Renal pelvis (tissue), 4 donors: ENCODE data around the gene MMP17. TPM values are rescaled to one million over a fixed set of nuclear protein-coding genes. Genes with fewer than 3 reads are reported as not detected.
"Not testable (repeated sequence)": the region's sequence is repeated elsewhere in the genome, so short reads cannot be mapped to it uniquely, and the experiment has no call there.

ENCODE experiments used
- DNase-seq: peaks from one replicate; pipeline ENCODE4 v3.0.0-alpha.2; 2013
- polyA plus RNA-seq, 3 donors: library from polyadenylated mRNA; unstranded; fragments of 120-200 nt; gene quantifications; one replicate each; pipeline ENCODE4 v1.2.1, GENCODE V29; 2013; ENCODE audit not compliant: insufficient read length in 3 of 3

MMP17 gene
- polyA plus RNA-seq, 3 donors: 0.81 to 1.6 (median 1.2) TPM

GRCh38 chr12:131799828-131800593, 28.2 kb upstream of the MMP17 start:
- no peak for DNase-seq

GRCh38 chr12:131800594-131801135, 27.5 kb upstream of the MMP17 start:
- DNase-seq: no peak

- no peak for DNase-seq
Measured at GRCh38 chr12:131801254-131801866, 26.8 kb upstream of the MMP17 start.

- DNase-seq: no peak
Measured at GRCh38 chr12:131803961-131804521, 24.2 kb upstream of the MMP17 start.

GRCh38 chr12:131805421-131805820, 22.8 kb upstream of the MMP17 start:
- no peak for DNase-seq

- no peak for DNase-seq
Measured at GRCh38 chr12:131806674-131807073, 21.5 kb upstream of the MMP17 start.

- no peak for DNase-seq
Measured at GRCh38 chr12:131808744-131809371, 19.3 kb upstream of the MMP17 start.

GRCh38 chr12:131809476-131810254, 18.5 kb upstream of the MMP17 start:
- DNase-seq: not testable (repeated sequence)

GRCh38 chr12:131810726-131811125, 17.5 kb upstream of the MMP17 start:
- DNase-seq: no peak

- DNase-seq: no peak
Measured at GRCh38 chr12:131815131-131815530, 13.1 kb upstream of the MMP17 start.

GRCh38 chr12:131816495-131816894, 11.7 kb upstream of the MMP17 start:
- DNase-seq: no peak

GRCh38 chr12:131817241-131817640, 11.0 kb upstream of the MMP17 start:
- DNase-seq: no peak

GRCh38 chr12:131818821-131819585, 9.2 kb upstream of the MMP17 start:
- DNase-seq: no peak

- DNase-seq: no peak
Measured at GRCh38 chr12:131824450-131824849, 3.7 kb upstream of the MMP17 start.

- DNase-seq: no peak
Measured at GRCh38 chr12:131825146-131825892, 2.9 kb upstream of the MMP17 start.

- no peak for DNase-seq
Measured at GRCh38 chr12:131826097-131826928, 1.9 kb upstream of the MMP17 start.

GRCh38 chr12:131828671-131829355, 620 bp downstream of the MMP17 start:
- no peak for DNase-seq

GRCh38 chr12:131829356-131829747, 1.2 kb downstream of the MMP17 start:
- no peak for DNase-seq
